ENCODE data around the gene MTMR4.

Gene MTMR4

DNA sequence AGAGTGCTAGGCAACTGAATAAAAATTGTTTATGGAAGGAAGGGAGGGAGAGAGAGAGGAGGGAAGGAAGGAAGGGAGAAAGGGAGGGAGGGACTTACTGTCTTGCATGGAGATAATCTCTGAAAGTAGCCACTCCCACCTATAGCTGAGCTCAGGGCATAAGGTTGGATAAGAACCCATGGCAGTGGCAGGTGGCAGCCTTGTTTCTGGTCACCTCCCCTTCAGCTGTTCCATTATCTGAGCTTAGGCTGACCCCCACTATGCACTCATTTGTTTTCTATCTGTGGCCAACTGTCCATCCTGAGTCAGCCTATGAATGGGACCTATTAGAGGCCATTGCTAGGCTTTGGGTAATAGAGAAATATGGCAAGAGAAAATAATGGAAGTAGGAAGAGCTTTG, 25.3 kb upstream of the MTMR4 start:
- H3K4me1 Mint-ChIP-seq: peaks cover 51% of the 10 kb centered on the region
- no peaks in the 10 kb centered on the region for H3K36me3 Mint-ChIP-seq (ENCODE audit: low read depth)
- peak overlapping the region in 2 of 3 experiments; percentile 14 to 41 for H3K27ac Mint-ChIP-seq
- peak overlapping the region in 1 of 3 experiments; percentile 19 for H3K4me3 Mint-ChIP-seq
- H3K9me3 Mint-ChIP-seq: no peaks in the 10 kb centered on the region
- peaks cover 31% of the 10 kb centered on the region for H3K27me3 Mint-ChIP-seq (ENCODE audit: low read depth)
- TF ChIP-seq, protein P1, sequence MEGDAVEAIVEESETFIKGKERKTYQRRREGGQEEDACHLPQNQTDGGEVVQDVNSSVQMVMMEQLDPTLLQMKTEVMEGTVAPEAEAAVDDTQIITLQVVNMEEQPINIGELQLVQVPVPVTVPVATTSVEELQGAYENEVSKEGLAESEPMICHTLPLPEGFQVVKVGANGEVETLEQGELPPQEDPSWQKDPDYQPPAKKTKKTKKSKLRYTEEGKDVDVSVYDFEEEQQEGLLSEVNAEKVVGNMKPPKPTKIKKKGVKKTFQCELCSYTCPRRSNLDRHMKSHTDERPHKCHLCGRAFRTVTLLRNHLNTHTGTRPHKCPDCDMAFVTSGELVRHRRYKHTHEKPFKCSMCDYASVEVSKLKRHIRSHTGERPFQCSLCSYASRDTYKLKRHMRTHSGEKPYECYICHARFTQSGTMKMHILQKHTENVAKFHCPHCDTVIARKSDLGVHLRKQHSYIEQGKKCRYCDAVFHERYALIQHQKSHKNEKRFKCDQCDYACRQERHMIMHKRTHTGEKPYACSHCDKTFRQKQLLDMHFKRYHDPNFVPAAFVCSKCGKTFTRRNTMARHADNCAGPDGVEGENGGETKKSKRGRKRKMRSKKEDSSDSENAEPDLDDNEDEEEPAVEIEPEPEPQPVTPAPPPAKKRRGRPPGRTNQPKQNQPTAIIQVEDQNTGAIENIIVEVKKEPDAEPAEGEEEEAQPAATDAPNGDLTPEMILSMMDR (IDR thresholded peaks at IDR 0.05; ENCODE audit: unreplicated experiment in 3 of 3): no peak

DNA sequence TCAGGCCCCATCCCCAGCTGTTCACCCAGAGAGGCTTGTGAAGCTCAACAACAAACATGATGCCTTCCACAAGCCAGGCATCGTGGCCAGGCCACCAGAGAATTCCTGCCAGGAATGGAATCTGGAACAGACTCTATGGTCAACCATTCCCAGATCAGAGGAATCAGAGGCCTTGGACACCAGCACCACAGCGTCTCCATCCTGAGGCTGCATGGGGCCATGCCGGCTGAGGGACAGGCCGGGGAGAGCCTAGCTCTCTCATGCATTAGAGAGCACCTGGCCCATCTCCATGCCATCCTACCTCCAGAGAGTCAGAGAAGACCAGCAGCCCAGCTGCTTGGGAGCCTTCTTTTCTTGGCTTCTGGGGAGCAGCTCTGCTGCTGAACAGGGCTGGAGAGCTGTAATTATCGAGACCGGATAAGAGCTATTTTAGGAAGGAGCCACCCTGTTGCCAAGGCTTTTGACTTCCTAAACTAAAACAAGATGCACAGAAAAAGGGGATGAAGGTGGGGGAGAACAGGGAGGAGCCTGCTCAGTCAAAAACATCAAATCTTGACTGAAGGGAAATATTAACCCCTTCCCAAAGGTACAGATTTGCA, 24.5 kb upstream of the MTMR4 start:
- peaks cover 58% of the 10 kb centered on the region for H3K4me1 Mint-ChIP-seq
- no peaks in the 10 kb centered on the region for H3K36me3 Mint-ChIP-seq (ENCODE audit: low read depth)
- TF ChIP-seq, protein P1 (IDR thresholded peaks at IDR 0.05; ENCODE audit: unreplicated experiment in 3 of 3): no peak
- H3K27me3 Mint-ChIP-seq (ENCODE audit: low read depth): peaks cover 36% of the 10 kb centered on the region
- peak overlapping the region in 1 of 3 experiments; percentile 14 for H3K27ac Mint-ChIP-seq
- no peaks in the 10 kb centered on the region for H3K9me3 Mint-ChIP-seq
- peak overlapping the region in 1 of 3 experiments; percentile 36 for H3K4me3 Mint-ChIP-seq

DNA sequence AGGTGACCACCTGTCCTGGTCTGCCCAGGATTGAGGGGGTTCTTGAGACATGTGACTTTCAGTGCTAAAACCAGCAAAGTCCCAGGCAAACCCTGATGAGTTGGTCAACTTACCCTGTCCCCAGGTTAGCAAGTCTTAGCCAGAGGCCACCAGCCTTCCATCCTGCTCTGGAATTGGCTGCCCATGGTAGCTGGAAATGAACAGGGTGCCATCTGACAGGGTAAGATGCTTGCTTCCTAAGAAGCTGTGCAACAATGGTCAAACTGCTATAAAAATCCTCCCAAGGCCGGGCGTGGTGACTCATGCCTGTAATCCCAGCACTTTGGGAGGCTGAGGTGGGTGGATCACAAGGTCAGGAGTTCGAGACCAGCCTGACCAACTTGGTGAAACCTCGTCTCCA, 22.8 kb upstream of the MTMR4 start:
- no peak overlapping the region for H3K4me3 Mint-ChIP-seq
- no peaks in the 10 kb centered on the region for H3K36me3 Mint-ChIP-seq (ENCODE audit: low read depth)
- H3K27ac Mint-ChIP-seq: peak overlapping the region; percentile 56 to 83 (median 76)
- peaks cover 75% of the 10 kb centered on the region for H3K4me1 Mint-ChIP-seq
- H3K9me3 Mint-ChIP-seq: no peaks in the 10 kb centered on the region
- TF ChIP-seq, protein P1 (IDR thresholded peaks at IDR 0.05; ENCODE audit: unreplicated experiment in 3 of 3): no peak
- peaks cover 42% of the 10 kb centered on the region for H3K27me3 Mint-ChIP-seq (ENCODE audit: low read depth)

DNA sequence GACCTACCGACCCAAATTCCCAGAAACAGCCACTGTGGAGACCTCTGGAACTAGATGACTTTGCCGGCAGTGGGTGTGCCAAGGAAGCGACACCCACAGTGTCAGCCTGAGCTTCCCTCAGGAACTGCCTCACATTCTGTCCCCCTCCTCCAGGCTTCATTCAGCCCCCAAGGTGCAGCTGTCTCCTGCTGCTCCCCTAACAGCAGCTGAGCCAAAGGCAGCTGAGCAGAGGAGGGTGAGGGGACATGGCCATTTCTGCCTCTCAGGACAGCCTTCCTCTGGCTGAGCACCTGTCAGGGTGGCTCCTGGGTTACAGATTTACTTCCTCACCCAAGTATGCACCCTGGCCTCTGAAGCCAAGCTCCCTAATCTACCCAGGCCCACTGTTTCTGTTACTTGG, 22.1 kb upstream of the MTMR4 start:
- Mint-ChIP-seq H3K27me3 (ENCODE audit: low read depth) (peaks cover 44% of the 10 kb centered on the region), H3K36me3 (ENCODE audit: low read depth) (no peaks in the 10 kb centered on the region), H3K27ac (peak overlapping the region; percentile 56 to 83 (median 76)), H3K4me3 (peak overlapping the region in 1 of 3 experiments; percentile 58), H3K9me3 (no peaks in the 10 kb centered on the region), H3K4me1 (peaks cover 76% of the 10 kb centered on the region)
- TF ChIP-seq, protein P1 (IDR thresholded peaks at IDR 0.05; ENCODE audit: unreplicated experiment in 3 of 3): no peak

DNA sequence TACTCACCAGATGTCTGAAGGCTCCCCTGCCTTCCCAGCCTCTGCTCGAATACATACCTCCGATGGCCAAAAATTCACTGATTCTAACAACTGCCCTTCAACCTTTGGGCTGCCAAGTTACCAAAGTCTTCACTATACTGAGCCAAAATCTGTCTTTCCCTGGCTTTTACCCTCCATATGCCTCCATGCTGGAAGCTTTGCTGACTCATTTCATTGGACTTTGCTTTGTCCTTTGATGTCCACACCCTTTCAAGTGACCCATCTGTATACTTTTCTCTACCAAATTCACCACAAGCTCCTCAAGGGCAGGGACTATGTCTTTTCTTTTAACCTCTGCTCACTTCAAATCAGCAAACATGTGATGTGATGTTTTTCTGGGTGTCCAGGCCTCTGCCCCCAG, 21.0 kb upstream of the MTMR4 start:
- H3K36me3 Mint-ChIP-seq (ENCODE audit: low read depth): no peaks in the 10 kb centered on the region
- peaks cover 68% of the 10 kb centered on the region for H3K4me1 Mint-ChIP-seq
- no peaks in the 10 kb centered on the region for H3K9me3 Mint-ChIP-seq
- H3K27me3 Mint-ChIP-seq (ENCODE audit: low read depth): peaks cover 48% of the 10 kb centered on the region
- peak overlapping the region in 2 of 3 experiments; percentile 40 to 58 for H3K4me3 Mint-ChIP-seq
- TF ChIP-seq, protein P1 (IDR thresholded peaks at IDR 0.05; ENCODE audit: unreplicated experiment in 3 of 3): no peak
- H3K27ac Mint-ChIP-seq: peak overlapping the region in 1 of 3 experiments; percentile 56

DNA sequence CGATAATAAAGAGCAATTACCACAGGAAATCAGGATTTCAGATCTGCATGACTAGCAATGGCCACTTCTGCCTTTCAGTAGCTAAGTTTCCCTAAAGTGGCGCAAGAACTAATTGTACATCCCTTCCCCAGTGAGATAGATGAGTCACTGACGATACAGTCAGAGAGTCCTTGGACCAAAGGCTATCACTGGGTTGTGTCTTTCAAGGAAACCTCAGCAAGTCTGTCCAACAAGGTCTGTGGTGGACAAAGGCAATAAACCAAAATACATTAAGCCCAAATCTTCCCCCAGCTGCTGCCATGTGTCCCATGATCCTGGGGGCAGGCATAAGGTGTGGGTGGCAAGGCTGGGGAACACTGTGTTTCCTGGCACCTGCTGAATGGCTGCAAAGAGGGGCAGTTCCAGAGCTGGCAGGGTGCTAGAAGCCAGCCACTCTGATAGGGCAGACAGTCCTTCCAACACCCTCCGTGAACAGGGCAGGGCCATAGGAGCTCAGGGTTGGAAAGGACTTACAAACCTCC, 20.5 kb upstream of the MTMR4 start:
- no peaks in the 10 kb centered on the region for H3K36me3 Mint-ChIP-seq (ENCODE audit: low read depth)
- peaks cover 68% of the 10 kb centered on the region for H3K4me1 Mint-ChIP-seq
- H3K27ac Mint-ChIP-seq: peak overlapping the region in 2 of 3 experiments; percentile 56 to 68
- TF ChIP-seq, protein P1 (IDR thresholded peaks at IDR 0.05; ENCODE audit: unreplicated experiment in 3 of 3): no peak
- H3K27me3 Mint-ChIP-seq (ENCODE audit: low read depth): peaks cover 51% of the 10 kb centered on the region
- no peaks in the 10 kb centered on the region for H3K9me3 Mint-ChIP-seq
- peak overlapping the region in 1 of 3 experiments; percentile 73 for H3K4me3 Mint-ChIP-seq

Measured in nephron (organoid).